GM23338 (cell line): ENCODE results near the gene SKIC2. TPM values are rescaled to one million over a fixed set of nuclear protein-coding genes. Genes with fewer than 3 reads are reported as not detected.

Experiments
- ATAC-seq: fragments of 200-7000 bp; cut with Tn5 transposase; 3 replicates; pipeline ENCODE4 v1.9.1; 2020
- DNase-seq: peaks from one replicate; pipeline ENCODE4 v3.0.0-alpha.2; 2015; ENCODE audit warnings: low spot score
- H2AFZ ChIP-seq: fragments of 200-600 bp; sonication (generic); 2 replicates; pipeline ENCODE4 v1.8.0; 2016; ENCODE audit warnings: antibody characterized with exemption, mild to moderate bottlenecking, moderate library complexity
- H3F3A ChIP-seq: fragments of 200-600 bp; sonication (generic); replicated peaks from 2 replicates; pipeline ENCODE4 v1.8.0; 2017; ENCODE audit warnings: antibody characterized with exemption, mixed run types, low read depth
- H3K27ac ChIP-seq: fragments of 200-600 bp; sonication (generic); 2 replicates; pipeline ENCODE4 v1.6.1; 2016; ENCODE audit warnings: low read depth
- H3K27me3 ChIP-seq: fragments of 200-600 bp; sonication (generic); 2 replicates; pipeline ENCODE4 v1.8.0; 2016; ENCODE audit warnings: mild to moderate bottlenecking, mixed run types, moderate library complexity; ENCODE audit not compliant: insufficient read depth
- H3K36me3 ChIP-seq: fragments of 200-600 bp; sonication (generic); 2 replicates; pipeline ENCODE4 v1.8.0; 2016; ENCODE audit warnings: mild to moderate bottlenecking; ENCODE audit not compliant: insufficient read depth
- H3K4me1 ChIP-seq: fragments of 200-600 bp; sonication (generic); 2 replicates; pipeline ENCODE4 v1.8.0; 2016; ENCODE audit warnings: mild to moderate bottlenecking, moderate library complexity; ENCODE audit not compliant: insufficient read depth
- H3K4me2 ChIP-seq: fragments of 200-600 bp; sonication (generic); 2 replicates; pipeline ENCODE4 v1.7.1; 2017; ENCODE audit warnings: mixed run types
- H3K4me3 ChIP-seq: fragments of 200-600 bp; sonication (generic); 2 replicates; pipeline ENCODE4 v1.6.1; 2016; ENCODE audit warnings: mixed run types
- H3K79me2 ChIP-seq: fragments of 200-600 bp; sonication (generic); replicated peaks from 2 replicates; pipeline ENCODE4 v1.8.0; 2017; ENCODE audit warnings: mild to moderate bottlenecking; ENCODE audit not compliant: insufficient read depth
- H3K9me2 ChIP-seq: fragments of 200-600 bp; sonication (generic); 2 replicates; pipeline ENCODE4 v1.8.0; 2017; ENCODE audit not compliant: insufficient read depth
- H4K20me1 ChIP-seq: fragments of 200-600 bp; sonication (generic); replicated peaks from 2 replicates; pipeline ENCODE4 v1.8.0; 2017; ENCODE audit warnings: mild to moderate bottlenecking; ENCODE audit not compliant: insufficient read depth
- H3K27ac Mint-ChIP-seq: 2 replicates; pipeline ENCODE4 v1.8.0; 2020; ENCODE audit warnings: inconsistent platforms, mild to moderate bottlenecking, moderate library complexity, mixed read lengths
- H3K27me3 Mint-ChIP-seq: 3 replicates; pipeline ENCODE4 v1.8.0; 2022; ENCODE audit warnings: low read depth, mild to moderate bottlenecking, moderate library complexity, mixed read lengths, inconsistent platforms; ENCODE audit not compliant: insufficient read depth, poor library complexity
- H3K36me3 Mint-ChIP-seq: 3 replicates; pipeline ENCODE4 v1.8.0; 2021; ENCODE audit warnings: low read depth, mild to moderate bottlenecking, inconsistent platforms, moderate library complexity, mixed read lengths
- H3K4me1 Mint-ChIP-seq: 3 replicates; pipeline ENCODE4 v1.8.0; 2020; ENCODE audit warnings: mild to moderate bottlenecking, inconsistent platforms, mixed read lengths
- H3K4me3 Mint-ChIP-seq: 3 replicates; pipeline ENCODE4 v1.8.0; 2021; ENCODE audit warnings: moderate library complexity, mild to moderate bottlenecking, inconsistent platforms, mixed read lengths
- H3K9me3 Mint-ChIP-seq: 3 replicates; pipeline ENCODE4 v1.8.0; 2020; ENCODE audit warnings: moderate library complexity, mild to moderate bottlenecking, inconsistent platforms, mixed read lengths
- CREB1 ChIP-seq: fragments of 250-450 bp; sonication (Bioruptor Pico); IDR thresholded peaks from 2 replicates; pipeline ENCODE4 v1.5.0; 2020; ENCODE audit warnings: low read depth, mild to moderate bottlenecking, moderate library complexity
- EZH2 ChIP-seq: fragments of 200-600 bp; sonication (generic); IDR thresholded peaks from one replicate; pipeline ENCODE4 v1.8.0; 2017; ENCODE audit warnings: antibody characterized with exemption, mild to moderate bottlenecking, low read depth; ENCODE audit not compliant: unreplicated experiment
- EZH2phosphoT487 ChIP-seq: fragments of 200-600 bp; sonication (generic); IDR thresholded peaks from one replicate; pipeline ENCODE4 v1.8.1; 2018; ENCODE audit warnings: antibody characterized with exemption; ENCODE audit not compliant: unreplicated experiment
- JUNB ChIP-seq: IDR thresholded peaks from one replicate; pipeline ENCODE4 v1.6.1; 2016; ENCODE audit warnings: antibody characterized with exemption; ENCODE audit not compliant: unreplicated experiment
- NANOG ChIP-seq: IDR thresholded peaks from 2 replicates; pipeline ENCODE4 v1.6.1; 2016; ENCODE audit warnings: antibody characterized with exemption, borderline replicate concordance
- POLR2AphosphoS5 ChIP-seq: IDR thresholded peaks from 2 replicates; pipeline ENCODE4 v1.6.1; 2016; ENCODE audit warnings: antibody characterized with exemption, low read depth
- STAT1 ChIP-seq: IDR thresholded peaks from one replicate; pipeline ENCODE4 v1.6.1; 2016; ENCODE audit warnings: antibody characterized with exemption; ENCODE audit not compliant: unreplicated experiment
- ZNF114 ChIP-seq: fragments of 250-450 bp; sonication (Bioruptor Pico); IDR thresholded peaks from 2 replicates; pipeline ENCODE4 v1.5.0; 2020; ENCODE audit warnings: mild to moderate bottlenecking, moderate library complexity
- ZNF331 ChIP-seq: fragments of 250-450 bp; sonication (Bioruptor Pico); IDR thresholded peaks from 2 replicates; pipeline ENCODE4 v1.5.0; 2020; ENCODE audit warnings: low read depth, mild to moderate bottlenecking, moderate library complexity
- ZNF462 ChIP-seq: fragments of 250-450 bp; sonication (Bioruptor Pico); IDR thresholded peaks from 2 replicates; pipeline ENCODE4 v1.5.0; 2020; ENCODE audit warnings: mild to moderate bottlenecking, moderate library complexity
- polyA plus RNA-seq: library from polyadenylated mRNA; unstranded; fragments of >200 nt; fragmentation: Nextera tagmentation; extraction: Ambion mirVana; gene quantifications from 2 replicates; pipeline ENCODE4 v1.2.1, GENCODE V29; 2016
- total RNA-seq: library from RNA; depleted of rRNA; stranded (reverse); fragments of >200 nt; shearing (Covaris generic); gene quantifications from 2 replicates; pipeline ENCODE4 v1.2.3, GENCODE V29; 2014

The SKIC2 gene
- total and polyA plus RNA-seq, 2 experiments from 2014 or later, result 21.6 to 47.2 TPM

GRCh38 chr6:31945154-31945506, 13.8 kb upstream of the SKIC2 start:
- Histone ChIP-seq H4K20me1 (no peaks in the 10 kb centered on the region), H3K4me2 (no peak overlapping the region), H3K4me1 (no peaks in the 10 kb centered on the region), H3K79me2 (no peaks in the 10 kb centered on the region), H3K9me2 (no peaks in the 10 kb centered on the region), H3F3A (no peaks in the 10 kb centered on the region), H2AFZ (no peak overlapping the region), H3K4me3 (no peak overlapping the region), H3K27ac (no peak overlapping the region), H3K36me3 (no peaks in the 10 kb centered on the region), H3K27me3 (no peaks in the 10 kb centered on the region)
- Mint-ChIP-seq H3K4me1 (peaks cover 7% of the 10 kb centered on the region), H3K36me3 (no peaks in the 10 kb centered on the region; the same call in 2 of the 3 replicates), H3K27ac (no peak overlapping the region), H3K9me3 (peaks cover 3% of the 10 kb centered on the region; the same call in 1 of the 3 replicates), H3K27me3 (peaks cover 26% of the 10 kb centered on the region), H3K4me3 (no peak overlapping the region)
- ATAC-seq (0 out of 3 replicates have a peak, but pooled peaks have one; percentile 16), DNase-seq (no peak)
- no peak for TF ChIP-seq EZH2
- TF ChIP-seq POLR2AphosphoS5, result no peak
- TF ChIP-seq STAT1, result no peak
- no peak for TF ChIP-seq NANOG
- no peak for TF ChIP-seq CREB1
- TF ChIP-seq ZNF331 (CRISPR knock-in tag), result no peak
- no peak for TF ChIP-seq ZNF114 (CRISPR knock-in tag)
- TF ChIP-seq JUNB, result no peak
- TF ChIP-seq EZH2phosphoT487, result no peak

DNA sequence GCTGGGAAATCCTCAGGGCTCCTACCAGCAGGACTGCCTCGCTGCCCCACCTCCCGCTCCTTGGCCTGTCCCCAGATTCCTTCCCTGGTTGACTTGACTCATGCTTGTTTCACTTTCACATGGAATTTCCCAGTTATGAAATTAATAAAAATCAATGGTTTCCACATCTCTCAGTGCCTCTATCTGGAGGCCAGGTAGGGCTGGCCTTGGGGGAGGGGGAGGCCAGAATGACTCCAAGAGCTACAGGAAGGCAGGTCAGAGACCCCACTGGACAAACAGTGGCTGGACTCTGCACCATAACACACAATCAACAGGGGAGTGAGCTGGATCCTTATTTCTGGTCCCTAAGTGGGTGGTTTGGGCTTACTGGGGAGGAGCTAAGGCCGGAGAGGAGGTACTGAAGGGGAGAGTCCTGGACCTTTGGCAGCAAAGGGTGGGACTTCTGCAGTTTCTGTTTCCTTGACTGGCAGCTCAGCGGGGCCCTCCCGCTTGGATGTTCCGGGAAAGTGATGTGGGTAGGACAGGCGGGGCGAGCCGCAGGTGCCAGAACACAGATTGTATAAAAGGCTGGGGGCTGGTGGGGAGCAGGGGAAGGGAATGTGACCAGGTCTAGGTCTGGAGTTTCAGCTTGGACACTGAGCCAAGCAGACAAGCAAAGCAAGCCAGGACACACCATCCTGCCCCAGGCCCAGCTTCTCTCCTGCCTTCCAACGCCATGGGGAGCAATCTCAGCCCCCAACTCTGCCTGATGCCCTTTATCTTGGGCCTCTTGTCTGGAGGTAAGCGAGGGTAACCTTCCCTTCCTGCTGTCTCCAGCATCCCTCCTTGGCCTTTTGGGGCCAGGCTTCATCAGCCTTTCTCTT, 13.2 kb upstream of the SKIC2 start, which contains the start of gene CFB:
TSS of gene CFB (plus strand) at position 589 of the 863 bp plus-strand sequence. CDS start at position 716, 127 bp downstream.
- Histone ChIP-seq H3K27me3 (no peaks in the 10 kb centered on the region), H3K9me2 (no peaks in the 10 kb centered on the region), H3K4me2 (no peak within 1 kb of the TSS), H3F3A (no peaks in the 10 kb centered on the region), H3K4me1 (no peaks in the 10 kb centered on the region), H4K20me1 (no peaks in the 10 kb centered on the region), H3K27ac (no peak within 1 kb of the TSS), H3K4me3 (no peak within 1 kb of the TSS), H3K79me2 (no peaks in the 10 kb centered on the region), H3K36me3 (no peaks in the 10 kb centered on the region), H2AFZ (no peak within 1 kb of the TSS)
- peak; percentile 46 for DNase-seq
- peaks cover 26% of the 10 kb centered on the region for H3K27me3 Mint-ChIP-seq
- peaks cover 3% of the 10 kb centered on the region; the same call in 1 of the 3 replicates for H3K9me3 Mint-ChIP-seq
- no peak within 1 kb of the TSS for H3K27ac Mint-ChIP-seq
- no peaks in the 10 kb centered on the region; the same call in 2 of the 3 replicates for H3K36me3 Mint-ChIP-seq
- TF ChIP-seq NANOG (no peak), ZNF114 (CRISPR knock-in tag) (no peak), STAT1 (no peak), JUNB (no peak), ZNF462 (no peak)
- no peak within 1 kb of the TSS; the same call in 2 of the 3 replicates for H3K4me3 Mint-ChIP-seq
- peaks cover under 1% of the 10 kb centered on the region for H3K4me1 Mint-ChIP-seq
- peak; percentile 78 for ATAC-seq
